Measurements from ENCODE around the gene CADM4. TPM values are rescaled to one million over a fixed set of nuclear protein-coding genes. Genes with fewer than 3 reads are reported as not detected.

Gene CADM4
- total RNA-seq, 6 donors from 2014 or later: 6.2 to 9.2 (median 7.8) TPM

GRCh38 chr19:43675269-43675879 is 35.7 kb upstream of the CADM4 start:
- Histone ChIP-seq H3K9me3 (no peaks in the 10 kb centered on the region), H3K4me3 (no peak overlapping the region), H3K36me3 (no peaks in the 10 kb centered on the region), H3K27ac (peak overlapping the region; percentile 50 to 92 (median 86)), H3K27me3 (no peaks in the 10 kb centered on the region), H3K4me1 (peaks cover 10 to 28% (median 15%) of the 10 kb centered on the region in 4 donors)
- peak in 1 of 2 donors; percentile 20 for TF ChIP-seq POLR2AphosphoS5 (IDR thresholded peaks at IDR 0.05)
- TF ChIP-seq, protein P1, sequence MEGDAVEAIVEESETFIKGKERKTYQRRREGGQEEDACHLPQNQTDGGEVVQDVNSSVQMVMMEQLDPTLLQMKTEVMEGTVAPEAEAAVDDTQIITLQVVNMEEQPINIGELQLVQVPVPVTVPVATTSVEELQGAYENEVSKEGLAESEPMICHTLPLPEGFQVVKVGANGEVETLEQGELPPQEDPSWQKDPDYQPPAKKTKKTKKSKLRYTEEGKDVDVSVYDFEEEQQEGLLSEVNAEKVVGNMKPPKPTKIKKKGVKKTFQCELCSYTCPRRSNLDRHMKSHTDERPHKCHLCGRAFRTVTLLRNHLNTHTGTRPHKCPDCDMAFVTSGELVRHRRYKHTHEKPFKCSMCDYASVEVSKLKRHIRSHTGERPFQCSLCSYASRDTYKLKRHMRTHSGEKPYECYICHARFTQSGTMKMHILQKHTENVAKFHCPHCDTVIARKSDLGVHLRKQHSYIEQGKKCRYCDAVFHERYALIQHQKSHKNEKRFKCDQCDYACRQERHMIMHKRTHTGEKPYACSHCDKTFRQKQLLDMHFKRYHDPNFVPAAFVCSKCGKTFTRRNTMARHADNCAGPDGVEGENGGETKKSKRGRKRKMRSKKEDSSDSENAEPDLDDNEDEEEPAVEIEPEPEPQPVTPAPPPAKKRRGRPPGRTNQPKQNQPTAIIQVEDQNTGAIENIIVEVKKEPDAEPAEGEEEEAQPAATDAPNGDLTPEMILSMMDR (IDR thresholded peaks at IDR 0.05): no peak
- WGBS, 2 donors: 23 to 31% methylated on average over 8 of the region's 8 CpGs
- ATAC-seq (ENCODE audit: low FRiP score in 2 of 2) (peak in 1 of 2 donors; percentile 41), DNase-seq (peak in 1 of 2 donors; percentile 83)

DNA sequence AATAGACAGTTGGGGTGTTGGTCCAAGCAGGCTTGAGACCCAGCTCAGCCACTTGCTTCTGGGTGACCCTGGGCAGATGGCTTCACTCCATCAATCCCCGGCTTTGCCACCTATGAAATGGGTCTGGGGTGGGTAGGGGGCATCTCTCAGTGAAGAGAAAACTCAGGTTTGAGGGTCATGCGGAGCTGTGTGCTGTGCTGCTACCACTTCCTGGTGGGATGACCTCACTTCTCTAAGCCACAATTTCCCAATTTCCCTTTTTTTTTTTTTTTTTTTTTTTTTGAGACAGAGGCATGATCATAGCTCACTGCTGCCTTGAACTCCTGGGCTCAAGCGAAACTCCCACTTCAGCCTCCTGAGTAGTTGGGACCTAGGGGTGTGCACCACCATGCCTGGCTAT is 34.9 kb upstream of the CADM4 start:
- 68 to 78% methylated on average over 3 of the region's 3 CpGs for WGBS, 2 donors
- Histone ChIP-seq H3K27ac (peak overlapping the region; percentile 79 to 92 (median 86)), H3K4me3 (no peak overlapping the region), H3K36me3 (no peaks in the 10 kb centered on the region), H3K4me1 (peaks cover 11 to 35% (median 20%) of the 10 kb centered on the region in 4 donors), H3K27me3 (no peaks in the 10 kb centered on the region), H3K9me3 (no peaks in the 10 kb centered on the region)
- peak in 1 of 2 donors; percentile 35 for DNase-seq
- ATAC-seq (ENCODE audit: low FRiP score in 2 of 2): peak; percentile 6 to 59
- TF ChIP-seq, protein P1 (IDR thresholded peaks at IDR 0.05): no peak
- peak in 1 of 4 donors; percentile 23 for TF ChIP-seq POLR2A (IDR thresholded peaks at IDR 0.05)
- no peak for TF ChIP-seq EP300 (IDR thresholded peaks at IDR 0.05)

- TF ChIP-seq EP300 (IDR thresholded peaks at IDR 0.05) (no peak), POLR2AphosphoS5 (IDR thresholded peaks at IDR 0.05) (no peak), POLR2A (IDR thresholded peaks at IDR 0.05) (no peak)
- TF ChIP-seq, protein P1 (IDR thresholded peaks at IDR 0.05): no peak
- H3K36me3 ChIP-seq: no peaks in the 10 kb centered on the region
- H3K9me3 ChIP-seq: no peaks in the 10 kb centered on the region
- peak overlapping the region; percentile 79 to 92 (median 86) for H3K27ac ChIP-seq
- no peak overlapping the region for H3K4me3 ChIP-seq
- H3K27me3 ChIP-seq: no peaks in the 10 kb centered on the region
- peaks cover 11 to 40% (median 22%) of the 10 kb centered on the region in 4 donors for H3K4me1 ChIP-seq
- ATAC-seq (ENCODE audit: low FRiP score in 2 of 2) (peak; percentile 43 to 44), DNase-seq (peak in 1 of 2 donors; percentile 77)
- WGBS, 2 donors: 74 to 90% methylated on average over 8 of the region's 8 CpGs
These were observed 34.5 kb upstream of the CADM4 start for GRCh38 chr19:43674183-43674582.

- Histone ChIP-seq H3K4me1 (peaks cover 11 to 40% (median 23%) of the 10 kb centered on the region in 4 donors), H3K9me3 (no peaks in the 10 kb centered on the region), H3K36me3 (no peaks in the 10 kb centered on the region), H3K4me3 (no peak overlapping the region), H3K27ac (peak overlapping the region; percentile 79 to 92 (median 86)), H3K27me3 (no peaks in the 10 kb centered on the region)
- DNase-seq: no peak
- WGBS, 2 donors: 65 to 74% methylated on average over 3 of the region's 3 CpGs
- TF ChIP-seq POLR2AphosphoS5 (IDR thresholded peaks at IDR 0.05) (no peak), POLR2A (IDR thresholded peaks at IDR 0.05) (no peak), EP300 (IDR thresholded peaks at IDR 0.05) (no peak)
- TF ChIP-seq, protein P1 (IDR thresholded peaks at IDR 0.05): no peak
- ATAC-seq (ENCODE audit: low FRiP score in 2 of 2): no peak
These were observed 34.0 kb upstream of the CADM4 start for GRCh38 chr19:43673637-43674036.
